ENCODE measurements around the gene PRMT1. TPM values are rescaled to one million over a fixed set of nuclear protein-coding genes. Genes with fewer than 3 reads are reported as not detected.

The PRMT1 gene
- total and polyA plus RNA-seq, 2 of the 13 experiments (the other 11 are each of a cell fraction or from before 2014, with no cell fraction given): 324 to 374 TPM

- TF ChIP-seq PLSCR1 (CRISPR knock-in tag; IDR thresholded peaks at IDR 0.05; ENCODE audit: borderline replicate concordance) (no peak), ZNF569 (CRISPR knock-in tag; IDR thresholded peaks at IDR 0.05; ENCODE audit: borderline replicate concordance) (no peak; the same call in 1 of the 2 replicates), HMGXB4 (CRISPR knock-in tag; IDR thresholded peaks at IDR 0.05; ENCODE audit: borderline replicate concordance in 1 of 2, low read depth in 1 of 2) (peak in 1 of 2 experiments; percentile 65; a peak in 2 of 4 replicates), HINFP (CRISPR knock-in tag; IDR thresholded peaks at IDR 0.05; ENCODE audit: low read depth) (no peak), HOMEZ (CRISPR knock-in tag; IDR thresholded peaks at IDR 0.05; ENCODE audit: low read depth) (no peak), ZBTB21 (CRISPR knock-in tag; IDR thresholded peaks at IDR 0.05) (peak; percentile 36; the same call in 1 of the 2 replicates), ZNF12 (CRISPR knock-in tag; IDR thresholded peaks at IDR 0.05) (no peak), SKIL (CRISPR knock-in tag; IDR thresholded peaks at IDR 0.05; ENCODE audit: borderline replicate concordance) (0 out of 2 replicates have a peak, but pooled peaks have one; percentile 25), CHD2 (IDR thresholded peaks at IDR 0.05; ENCODE audit: low read depth, low read length) (peak; percentile 74; the same call in 1 of the 2 replicates), ADNP (CRISPR knock-in tag; IDR thresholded peaks at IDR 0.05) (no peak), ZNF816 (CRISPR knock-in tag; IDR thresholded peaks at IDR 0.05; ENCODE audit: borderline replicate concordance) (0 out of 2 replicates have a peak, but pooled peaks have one; percentile 63), POGK (CRISPR knock-in tag; conservative IDR thresholded peaks at IDR 0.05) (peak; percentile 75)
Measured at GRCh38 chr19:49641688-49642491, 35.2 kb upstream of the PRMT1 start, which contains the start of gene SCAF1 (continued).

Measured in HepG2 (cell line).